Cardiac fibroblast (primary cell): ENCODE data around the gene NEIL3.

Experiments used
- DNase-seq, 2 donors: peaks; one replicate each; pipeline versions ENCODE4 v3.0.0 to v3.0.0-alpha.2; 2010; ENCODE audit warnings: low read depth in 2 of 2
- H3K4me3 ChIP-seq, 2 donors: replicated peaks in 1 of 2; 1 replicate in 1 of 2; 2 replicates in 1 of 2; pipeline ENCODE4 v1.5.1; 2011; ENCODE audit warnings: low read depth in 2 of 2, low read length in 2 of 2, mild to moderate bottlenecking in 2 of 2, moderate library complexity in 1 of 2
- TF ChIP-seq, protein P1 (sequence below): IDR thresholded peaks from one replicate; pipeline ENCODE4 v1.5.1; 2011; ENCODE audit warnings: low read depth, mild to moderate bottlenecking, low read length, inconsistent platforms

The NEIL3 gene

DNA sequence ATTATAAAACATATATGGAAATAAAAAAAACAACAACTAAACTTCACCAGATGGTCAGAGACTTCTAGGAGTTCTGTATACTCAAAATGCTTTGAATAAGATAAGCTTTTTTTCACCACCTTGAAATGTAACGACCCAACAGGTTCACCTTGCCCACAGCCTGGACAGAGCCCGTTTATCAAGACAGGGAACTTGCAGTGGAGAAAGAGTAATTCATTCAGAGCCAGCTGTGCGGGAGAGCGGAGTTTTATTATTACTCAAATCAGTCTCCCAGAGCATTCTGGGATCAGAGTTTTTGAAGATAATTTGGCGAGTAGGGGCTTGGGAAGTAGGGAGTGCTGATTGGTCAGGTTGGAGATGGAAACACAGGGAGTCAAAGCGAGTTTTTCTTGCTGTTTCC, 94.1 kb downstream of the NEIL3 start:
- no peak for DNase-seq
- H3K4me3 ChIP-seq = no peak overlapping the region
- TF ChIP-seq, protein P1, sequence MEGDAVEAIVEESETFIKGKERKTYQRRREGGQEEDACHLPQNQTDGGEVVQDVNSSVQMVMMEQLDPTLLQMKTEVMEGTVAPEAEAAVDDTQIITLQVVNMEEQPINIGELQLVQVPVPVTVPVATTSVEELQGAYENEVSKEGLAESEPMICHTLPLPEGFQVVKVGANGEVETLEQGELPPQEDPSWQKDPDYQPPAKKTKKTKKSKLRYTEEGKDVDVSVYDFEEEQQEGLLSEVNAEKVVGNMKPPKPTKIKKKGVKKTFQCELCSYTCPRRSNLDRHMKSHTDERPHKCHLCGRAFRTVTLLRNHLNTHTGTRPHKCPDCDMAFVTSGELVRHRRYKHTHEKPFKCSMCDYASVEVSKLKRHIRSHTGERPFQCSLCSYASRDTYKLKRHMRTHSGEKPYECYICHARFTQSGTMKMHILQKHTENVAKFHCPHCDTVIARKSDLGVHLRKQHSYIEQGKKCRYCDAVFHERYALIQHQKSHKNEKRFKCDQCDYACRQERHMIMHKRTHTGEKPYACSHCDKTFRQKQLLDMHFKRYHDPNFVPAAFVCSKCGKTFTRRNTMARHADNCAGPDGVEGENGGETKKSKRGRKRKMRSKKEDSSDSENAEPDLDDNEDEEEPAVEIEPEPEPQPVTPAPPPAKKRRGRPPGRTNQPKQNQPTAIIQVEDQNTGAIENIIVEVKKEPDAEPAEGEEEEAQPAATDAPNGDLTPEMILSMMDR = no peak

DNA sequence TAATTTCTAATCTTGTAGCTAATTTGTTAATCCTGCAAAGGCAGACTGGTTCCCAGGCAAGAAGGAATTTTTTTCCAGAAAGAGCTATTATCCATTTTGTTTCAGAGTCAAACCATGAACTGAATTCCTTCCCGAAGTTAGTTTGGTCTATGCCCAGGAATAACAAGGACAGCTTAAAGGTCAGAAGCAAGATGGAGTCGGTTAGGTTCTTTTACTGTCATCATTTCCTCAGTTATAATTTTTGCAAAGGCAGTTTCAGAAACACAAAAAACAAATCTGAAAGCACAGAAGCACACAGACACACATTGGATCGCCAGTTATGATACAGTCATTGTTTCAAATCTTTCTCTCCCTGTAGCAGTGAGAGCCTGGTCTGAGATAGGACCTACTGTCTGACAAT, 94.7 kb downstream of the NEIL3 start:
- H3K4me3 ChIP-seq = no peak overlapping the region
- DNase-seq = no peak
- TF ChIP-seq, protein P1 = no peak

DNA sequence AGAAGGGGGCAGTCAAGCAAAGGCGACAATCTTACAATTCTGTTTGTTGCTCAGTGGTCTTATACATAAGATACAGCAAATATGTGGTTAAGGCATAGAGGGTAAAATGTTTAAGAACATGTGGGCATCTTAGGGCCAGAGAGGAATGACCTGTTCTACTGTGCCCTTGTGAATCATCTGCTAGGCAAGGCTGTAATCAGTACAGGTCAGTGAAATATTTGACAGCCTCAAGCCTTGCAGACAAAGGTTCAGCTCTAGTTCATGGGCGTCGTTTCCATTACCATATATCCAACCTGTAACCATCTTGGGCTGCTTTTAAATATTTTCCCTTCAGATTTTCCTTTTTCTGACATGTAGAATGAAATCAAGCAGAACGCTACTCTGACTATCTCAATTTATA, 95.3 kb downstream of the NEIL3 start:
- TF ChIP-seq, protein P1 = no peak
- DNase-seq = no peak
- no peak overlapping the region for H3K4me3 ChIP-seq

DNA sequence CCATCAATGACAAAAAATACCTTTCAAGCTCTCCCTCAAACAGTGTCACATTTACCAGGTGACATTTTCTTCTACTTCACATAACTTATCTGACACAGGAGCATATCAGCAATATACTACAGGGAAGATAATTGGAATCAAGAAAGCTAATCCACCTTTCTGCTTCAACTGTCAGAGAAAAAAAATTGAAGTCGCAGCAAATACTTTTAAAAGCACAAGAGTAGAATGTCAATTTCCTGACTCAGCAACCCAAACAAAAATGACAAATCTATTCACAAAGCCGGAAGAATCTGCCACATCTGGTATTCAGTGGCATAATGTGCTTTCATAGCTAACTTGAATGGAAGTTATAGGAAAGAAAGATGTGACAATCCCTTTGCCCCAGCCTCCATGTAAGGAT, 95.8 kb downstream of the NEIL3 start:
- DNase-seq = no peak
- TF ChIP-seq, protein P1 = no peak
- no peak overlapping the region for H3K4me3 ChIP-seq

DNA sequence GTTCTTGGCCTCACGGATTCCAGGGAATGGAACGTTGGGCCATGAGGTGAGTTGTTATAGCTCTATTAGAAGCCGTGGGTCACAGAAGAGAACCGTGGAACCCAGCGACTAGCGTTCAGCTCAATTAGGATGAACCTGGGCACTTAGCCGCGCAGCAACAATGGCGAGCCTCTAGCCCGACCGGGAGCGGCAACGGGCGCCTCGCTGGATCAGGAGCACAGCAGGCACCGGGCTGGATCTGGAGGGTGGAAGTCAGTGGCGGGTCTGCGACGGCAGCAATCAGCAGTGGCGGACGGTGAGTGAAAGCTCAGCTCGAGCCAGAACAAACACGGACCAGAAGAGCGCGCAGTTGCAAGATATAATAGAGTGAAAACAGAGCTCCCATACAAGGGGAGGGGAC, 98.3 kb downstream of the NEIL3 start:
- no peak overlapping the region for H3K4me3 ChIP-seq

DNA sequence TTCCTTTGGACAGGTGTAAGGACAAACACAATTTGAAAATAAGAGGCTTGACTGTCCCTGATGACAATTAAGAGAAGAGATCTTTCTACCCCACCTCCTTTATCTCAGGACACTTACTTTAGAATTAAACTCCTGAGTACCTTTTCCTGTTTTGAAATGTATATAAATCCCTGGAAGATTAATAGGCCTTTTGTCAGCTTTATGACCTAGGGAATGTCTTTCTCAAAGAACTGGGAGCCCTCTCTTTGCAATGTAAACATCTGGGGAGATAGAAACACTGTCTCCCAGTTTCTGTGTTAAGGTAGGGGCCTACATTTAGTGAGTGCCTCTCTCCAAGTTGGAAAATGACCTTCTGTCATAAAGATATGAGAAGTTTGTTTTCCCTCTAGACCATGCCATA, 100.9 kb downstream of the NEIL3 start:
- DNase-seq = no peak
- no peak overlapping the region for H3K4me3 ChIP-seq
- TF ChIP-seq, protein P1 = no peak

More for the DNA sequence above, 98.3 kb downstream of the NEIL3 start:
- TF ChIP-seq, protein P1 = no peak
- no peak for DNase-seq

DNA sequence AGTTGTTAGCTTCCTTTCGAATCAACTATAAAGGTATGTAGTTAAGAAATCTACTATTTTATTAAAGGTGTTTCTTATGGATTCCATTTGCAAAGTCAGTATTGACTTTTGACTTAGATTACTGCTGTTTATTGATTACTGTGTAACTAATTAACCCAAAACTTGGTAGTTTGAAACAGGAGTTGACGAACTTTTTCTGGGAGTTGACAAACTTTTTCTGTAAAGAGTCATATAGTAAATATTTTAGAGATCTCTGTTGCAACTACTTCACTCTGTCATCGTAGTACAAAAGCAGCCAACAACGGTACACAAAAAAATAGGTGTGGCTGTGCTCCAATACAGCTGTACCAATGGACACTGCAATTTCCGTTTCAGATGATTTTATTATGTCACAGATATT, 102.3 kb downstream of the NEIL3 start:
- DNase-seq = no peak
- no peak overlapping the region for H3K4me3 ChIP-seq
- TF ChIP-seq, protein P1 = no peak
